ENCODE measurements around the gene DOCK2.

Gene DOCK2

DNA sequence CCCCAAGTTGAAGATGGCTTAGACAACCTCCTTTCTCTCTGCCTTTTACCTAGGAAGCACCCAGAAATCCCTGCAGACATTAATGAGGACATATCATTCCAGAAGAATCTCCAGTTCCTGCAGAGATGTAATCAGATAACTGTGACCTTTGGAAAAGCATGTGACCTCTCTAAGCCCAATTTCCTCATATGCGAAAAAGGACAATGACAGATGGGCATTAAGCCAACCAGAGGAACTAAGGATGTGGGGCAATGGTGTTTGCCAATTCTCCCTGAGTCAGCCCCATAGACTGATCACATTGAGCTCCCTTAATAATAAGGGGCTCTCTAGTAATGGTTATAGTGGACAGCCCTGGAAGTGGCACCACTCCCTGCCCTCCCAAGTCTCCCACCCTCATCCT lies 458.6 kb downstream of the DOCK2 start:
- no peak overlapping the region for H3K27ac ChIP-seq
- TF ChIP-seq, protein P1, sequence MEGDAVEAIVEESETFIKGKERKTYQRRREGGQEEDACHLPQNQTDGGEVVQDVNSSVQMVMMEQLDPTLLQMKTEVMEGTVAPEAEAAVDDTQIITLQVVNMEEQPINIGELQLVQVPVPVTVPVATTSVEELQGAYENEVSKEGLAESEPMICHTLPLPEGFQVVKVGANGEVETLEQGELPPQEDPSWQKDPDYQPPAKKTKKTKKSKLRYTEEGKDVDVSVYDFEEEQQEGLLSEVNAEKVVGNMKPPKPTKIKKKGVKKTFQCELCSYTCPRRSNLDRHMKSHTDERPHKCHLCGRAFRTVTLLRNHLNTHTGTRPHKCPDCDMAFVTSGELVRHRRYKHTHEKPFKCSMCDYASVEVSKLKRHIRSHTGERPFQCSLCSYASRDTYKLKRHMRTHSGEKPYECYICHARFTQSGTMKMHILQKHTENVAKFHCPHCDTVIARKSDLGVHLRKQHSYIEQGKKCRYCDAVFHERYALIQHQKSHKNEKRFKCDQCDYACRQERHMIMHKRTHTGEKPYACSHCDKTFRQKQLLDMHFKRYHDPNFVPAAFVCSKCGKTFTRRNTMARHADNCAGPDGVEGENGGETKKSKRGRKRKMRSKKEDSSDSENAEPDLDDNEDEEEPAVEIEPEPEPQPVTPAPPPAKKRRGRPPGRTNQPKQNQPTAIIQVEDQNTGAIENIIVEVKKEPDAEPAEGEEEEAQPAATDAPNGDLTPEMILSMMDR (conservative IDR thresholded peaks at IDR 0.05): no peak

DNA sequence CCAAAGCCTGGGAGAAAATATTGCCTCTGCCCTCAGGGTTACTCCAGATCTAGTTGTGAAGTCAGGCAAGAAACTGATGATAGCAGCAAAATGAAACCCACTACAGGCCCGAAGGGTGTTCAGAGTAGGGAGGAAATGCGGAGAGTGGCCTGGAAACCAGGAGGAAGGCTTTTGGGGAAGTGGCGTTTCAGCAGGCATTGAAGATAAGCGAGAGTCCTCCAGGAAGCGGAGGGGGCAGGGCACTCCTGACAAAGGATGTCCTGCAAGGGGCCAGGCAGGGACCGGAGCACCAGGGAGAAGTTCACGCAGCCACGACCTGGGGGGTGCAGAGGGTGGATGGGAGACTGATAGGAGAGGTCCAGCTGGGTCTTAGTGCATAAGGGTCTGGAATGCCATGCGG lies 460.9 kb downstream of the DOCK2 start:
- no peak overlapping the region for H3K27ac ChIP-seq
- TF ChIP-seq, protein P1 (conservative IDR thresholded peaks at IDR 0.05): no peak

DNA sequence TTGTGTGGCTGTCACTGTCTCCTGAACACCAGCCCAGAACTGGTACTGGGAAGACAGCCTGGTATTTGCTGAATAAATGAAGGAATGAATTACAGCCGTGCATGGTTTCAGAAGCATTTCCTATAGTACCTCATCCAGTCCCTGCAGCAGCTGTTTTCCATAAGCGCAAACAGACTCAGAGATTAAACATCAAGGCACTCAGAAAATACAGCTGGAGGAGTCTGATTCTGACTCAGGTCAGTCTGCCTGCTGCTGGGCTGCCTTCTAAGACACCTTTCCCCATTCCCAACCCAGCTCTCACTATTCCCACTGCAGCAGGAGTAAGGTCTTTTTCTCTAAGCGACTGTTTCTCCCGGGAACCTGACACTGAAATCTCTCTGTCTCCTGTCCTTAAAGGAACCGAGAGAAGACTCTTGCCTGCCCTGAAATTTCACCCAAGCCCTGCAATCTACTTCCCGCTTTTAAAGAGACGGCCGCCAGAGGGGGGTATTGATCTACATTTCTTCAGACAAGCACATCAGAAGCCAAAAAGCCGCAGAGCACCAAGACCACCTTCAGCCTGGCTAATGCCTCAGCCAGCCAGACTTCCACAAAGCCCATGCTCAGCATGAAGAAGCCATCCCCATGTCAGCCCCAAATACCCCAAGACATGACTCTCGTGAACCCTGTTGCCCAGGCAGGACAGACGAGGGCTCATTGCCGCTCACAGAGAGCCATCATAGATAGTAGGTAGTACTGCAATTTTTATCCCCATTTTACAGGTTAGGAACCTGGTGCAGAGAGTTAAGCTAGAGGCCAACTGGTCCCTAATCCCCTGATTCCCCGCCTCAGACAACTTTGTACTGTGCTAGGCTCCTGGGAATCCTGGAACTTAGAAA lies 463.2 kb downstream of the DOCK2 start:
- H3K27ac ChIP-seq: no peak overlapping the region
- TF ChIP-seq, protein P1 (conservative IDR thresholded peaks at IDR 0.05): peak; percentile 74

DNA sequence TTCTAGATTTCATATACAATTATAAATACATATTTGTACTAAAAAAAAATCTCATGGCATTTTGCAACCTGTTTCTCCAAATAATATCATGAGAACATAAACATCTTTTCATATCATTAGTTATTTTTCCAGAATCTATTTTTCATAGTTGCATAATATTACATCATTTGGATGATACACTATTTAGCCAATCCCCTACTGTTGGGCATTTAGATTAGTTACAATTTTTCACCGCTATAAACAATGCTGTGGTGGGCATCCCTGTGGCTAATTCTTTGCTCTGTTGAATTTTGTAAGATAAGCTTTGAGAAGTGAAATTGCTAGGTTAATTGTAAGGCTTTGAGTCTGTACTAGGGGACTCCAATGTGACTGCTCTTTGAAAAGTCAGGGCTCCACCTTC lies 466.4 kb downstream of the DOCK2 start:
- no peak overlapping the region for H3K27ac ChIP-seq
- TF ChIP-seq, protein P1 (conservative IDR thresholded peaks at IDR 0.05): no peak

DNA sequence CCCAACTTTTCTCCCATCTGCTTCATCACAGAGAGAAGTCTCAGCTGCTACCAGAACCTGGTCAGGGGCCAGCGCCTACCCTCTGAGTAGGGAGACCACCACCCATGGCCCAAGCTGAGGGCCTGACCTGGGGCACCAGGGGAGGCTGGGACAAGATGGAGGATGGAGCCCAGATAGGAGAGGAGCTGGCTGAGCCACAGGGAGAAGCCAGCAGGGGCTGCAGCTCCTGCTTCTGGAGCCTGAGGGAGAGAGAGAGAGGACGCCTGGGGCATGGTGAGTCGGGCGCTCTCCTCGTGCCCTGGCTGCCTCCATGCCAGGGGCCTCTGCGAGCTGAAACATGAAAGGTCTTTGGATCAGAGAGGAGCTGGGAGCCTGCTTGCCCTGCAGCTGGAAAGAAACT lies 467.2 kb downstream of the DOCK2 start:
- H3K27ac ChIP-seq: no peak overlapping the region
- TF ChIP-seq, protein P1 (conservative IDR thresholded peaks at IDR 0.05): no peak

DNA sequence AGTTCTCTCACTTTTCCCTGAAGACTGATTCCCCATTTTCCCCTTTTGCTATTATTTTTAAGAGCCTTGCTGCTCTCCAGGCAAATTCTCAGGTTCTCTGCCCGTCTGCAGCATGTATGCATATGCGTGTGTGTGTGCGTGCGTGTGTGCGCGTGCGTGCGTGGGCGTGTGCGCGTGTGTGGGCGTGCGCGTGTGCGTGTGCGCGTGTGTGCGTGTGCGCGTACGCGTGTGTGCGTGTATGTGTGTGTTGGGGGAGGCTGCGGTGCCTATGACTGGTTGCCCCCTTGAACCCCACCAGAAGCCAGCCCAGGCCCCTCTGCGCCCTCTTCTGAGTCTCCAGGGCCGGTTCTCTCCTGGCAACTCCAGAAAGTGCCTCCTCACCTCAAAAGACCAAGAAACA lies 467.6 kb downstream of the DOCK2 start:
- no peak overlapping the region for H3K27ac ChIP-seq
- TF ChIP-seq, protein P1 (conservative IDR thresholded peaks at IDR 0.05): no peak

DNA sequence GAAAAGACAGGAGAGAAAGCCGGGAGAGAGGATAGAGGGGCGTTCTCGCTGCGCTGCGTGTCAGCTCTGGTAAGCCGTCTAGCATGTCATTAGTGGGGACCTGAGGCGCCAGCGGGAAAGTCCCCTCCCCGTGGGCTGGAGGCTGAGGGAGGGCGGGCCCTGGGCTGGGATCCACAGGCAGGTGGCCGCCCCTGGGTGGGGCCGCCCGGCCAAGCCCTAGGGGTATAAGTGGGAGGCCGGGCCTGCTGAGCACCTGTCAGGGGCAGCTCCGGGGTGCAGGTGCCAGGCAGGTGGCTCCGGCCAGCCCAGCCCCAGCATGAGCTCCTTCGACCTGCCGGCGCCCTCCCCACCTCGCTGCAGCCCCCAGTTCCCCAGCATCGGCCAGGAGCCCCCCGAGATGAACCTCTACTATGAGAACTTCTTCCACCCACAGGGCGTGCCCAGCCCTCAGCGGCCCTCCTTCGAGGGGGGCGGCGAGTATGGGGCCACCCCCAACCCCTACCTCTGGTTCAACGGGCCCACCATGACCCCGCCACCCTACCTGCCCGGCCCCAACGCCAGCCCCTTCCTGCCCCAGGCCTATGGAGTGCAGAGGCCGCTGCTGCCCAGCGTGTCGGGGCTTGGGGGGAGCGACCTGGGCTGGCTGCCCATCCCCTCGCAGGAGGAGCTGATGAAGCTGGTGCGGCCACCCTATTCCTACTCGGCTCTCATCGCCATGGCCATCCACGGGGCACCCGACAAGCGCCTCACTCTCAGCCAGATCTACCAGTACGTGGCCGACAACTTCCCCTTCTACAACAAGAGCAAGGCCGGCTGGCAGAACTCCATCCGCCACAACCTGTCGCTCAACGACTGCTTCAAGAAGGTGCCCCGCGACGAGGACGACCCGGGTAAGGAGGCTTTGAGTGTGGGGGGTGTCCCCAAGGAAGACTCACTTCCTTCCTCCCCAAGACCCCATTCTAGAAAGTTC lies 468.9 kb downstream of the DOCK2 start, which contains the start of gene FOXI1:
Gene FOXI1 (plus strand): TSS at position 256 of the 970 bp plus-strand sequence. CDS start 61 bp downstream, at position 317.
- TF ChIP-seq, protein P1 (conservative IDR thresholded peaks at IDR 0.05): no peak
- H3K27ac ChIP-seq: no peak within 1 kb of the TSS
